SK-N-SH (cell line): ENCODE measurements around the gene CD96. TPM values are rescaled to one million over a fixed set of nuclear protein-coding genes. Genes with fewer than 3 reads are reported as not detected.
"Not testable (repeated sequence)": the region's sequence is repeated elsewhere in the genome, so short reads cannot be mapped to it uniquely, and the experiment has no call there.

Experiments used
- CTCF ChIA-PET: fragments of 300-600, 350-600 bp; formaldehyde crosslinking; extraction: SDS; loops from one replicate; lab custom pipeline; 2021; lab: Yijun Ruan, JAX
- POLR2A ChIA-PET: fragments of 350-600 bp; sonication (Branson Sonifier 250); formaldehyde crosslinking; extraction: SDS; loops from one replicate; lab custom pipeline; 2020; ENCODE audit warnings: antibody characterized with exemption, inconsistent platforms; lab: Yijun Ruan, JAX
- DNase-seq: peaks from one replicate; pipeline ENCODE4 v3.0.0; 2012
- H2AFZ ChIP-seq: fragments of 200-600 bp; sonication (generic); 2 replicates; pipeline ENCODE4 v1.8.1; 2016; ENCODE audit warnings: antibody characterized with exemption, mild to moderate bottlenecking, low read depth
- H3F3A ChIP-seq: fragments of 200-600 bp; sonication (generic); replicated peaks from 2 replicates; pipeline ENCODE3; 2016; ENCODE audit warnings: antibody characterized with exemption, mild to moderate bottlenecking; ENCODE audit not compliant: insufficient read depth
- H3K27ac ChIP-seq, 2 experiments: fragments of 200-500 bp in 1 of 2; fragments of 200-600 bp in 1 of 2; sonication (Bioruptor generic) in 1 of 2; sonication (generic), shearing (Covaris generic) in 1 of 2; 2 replicates each; pipeline versions ENCODE4 v1.5.1 to v1.6.1; 2014 to 2016; ENCODE audit warnings: low read depth in 2 of 2, inconsistent platforms in 1 of 2, low read length in 1 of 2, mild to moderate bottlenecking in 1 of 2, mixed read lengths in 1 of 2
- H3K27me3 ChIP-seq: fragments of 200-600 bp; sonication (generic), shearing (Covaris generic); 2 replicates; pipeline ENCODE4 v1.6.1; 2016; ENCODE audit warnings: mixed run types; ENCODE audit not compliant: insufficient read depth
- H3K36me3 ChIP-seq, 2 experiments: fragments of 200-500 bp in 1 of 2; fragments of 200-600 bp in 1 of 2; sonication (Bioruptor generic) in 1 of 2; sonication (generic) in 1 of 2; replicated peaks in 1 of 2; 2 replicates each; pipeline versions ENCODE3 to v1.5.1; 2014 to 2016; ENCODE audit warnings: low read length in 1 of 2, mild to moderate bottlenecking in 1 of 2; ENCODE audit not compliant: insufficient read depth in 2 of 2, control insufficient read depth in 1 of 2
- H3K4me1 ChIP-seq, 2 experiments: fragments of 200-500 bp in 1 of 2; fragments of 200-600 bp in 1 of 2; sonication (Bioruptor generic) in 1 of 2; sonication (generic), shearing (Covaris generic) in 1 of 2; 2 replicates each; pipeline versions ENCODE4 v1.5.1 to v1.6.1; 2014 to 2016; ENCODE audit warnings: low read depth in 1 of 2, low read length in 1 of 2, mixed run types in 1 of 2; ENCODE audit not compliant: insufficient read depth in 2 of 2, control insufficient read depth in 1 of 2
- H3K4me2 ChIP-seq: fragments of 200-600 bp; sonication (generic), shearing (Covaris generic); 2 replicates; pipeline ENCODE4 v1.6.1; 2017; ENCODE audit warnings: mixed run types
- H3K4me3 ChIP-seq, 2 experiments: fragments of 200-500 bp in 1 of 2; fragments of 200-600 bp in 1 of 2; sonication (Bioruptor generic) in 1 of 2; sonication (generic), shearing (Covaris generic) in 1 of 2; 2 replicates each; pipeline versions ENCODE4 v1.5.1 to v1.8.1; 2014 to 2016; ENCODE audit warnings: low read depth in 2 of 2, inconsistent platforms in 1 of 2, low read length in 1 of 2, mild to moderate bottlenecking in 1 of 2, mixed read lengths in 1 of 2, moderate library complexity in 1 of 2
- H3K79me2 ChIP-seq: fragments of 200-600 bp; sonication (generic); 2 replicates; pipeline ENCODE4 v1.8.1; 2017; ENCODE audit warnings: mild to moderate bottlenecking; ENCODE audit not compliant: insufficient read depth
- H3K9ac ChIP-seq: fragments of 200-600 bp; sonication (generic); 2 replicates; pipeline ENCODE4 v1.6.1; 2017; ENCODE audit warnings: mixed run types
- H3K9me2 ChIP-seq: fragments of 200-600 bp; sonication (generic); 2 replicates; pipeline ENCODE4 v1.6.1; 2017; ENCODE audit warnings: mixed run types
- H3K9me3 ChIP-seq: fragments of 200-600 bp; sonication (generic); 2 replicates; pipeline ENCODE4 v1.6.1; 2017; ENCODE audit warnings: mixed run types, mild to moderate bottlenecking, moderate library complexity
- H4K20me1 ChIP-seq: fragments of 200-600 bp; sonication (generic); 2 replicates; pipeline ENCODE4 v1.6.1; 2017; ENCODE audit warnings: mild to moderate bottlenecking, mixed run types; ENCODE audit not compliant: insufficient read depth
- GATA2 ChIP-seq: sonication (generic); formaldehyde crosslinking; IDR thresholded peaks from 2 replicates; pipeline ENCODE4 v1.5.0; 2020; ENCODE audit warnings: mild to moderate bottlenecking, missing genetic modification reagents
- JUND ChIP-seq: IDR thresholded peaks from 2 replicates; pipeline ENCODE4 v1.4.0; 2012
- NRF1 ChIP-seq: IDR thresholded peaks from 2 replicates; pipeline ENCODE4 v1.6.1; 2012; ENCODE audit warnings: low read depth, mild to moderate bottlenecking, low read length
- POLR2AphosphoS5 ChIP-seq: IDR thresholded peaks from 2 replicates; pipeline ENCODE4 v1.6.1; 2012; ENCODE audit warnings: low read depth, low read length
- RFX5 ChIP-seq: IDR thresholded peaks from 2 replicates; pipeline ENCODE4 v1.6.1; 2012; ENCODE audit warnings: mild to moderate bottlenecking, improper control_type of control experiment, low read length
- TEAD4 ChIP-seq: IDR thresholded peaks from 2 replicates; pipeline ENCODE4 v1.4.0; 2012; ENCODE audit warnings: mild to moderate bottlenecking, borderline replicate concordance; ENCODE audit not compliant: insufficient read depth
- WGBS: methylation state at CpG from one replicate; pipeline ENCODE4 v1.1.6; 2017; ENCODE audit warnings: low lambda C conversion rate; 5-methylcytosine and 5-hydroxymethylcytosine counted together
- polyA plus RNA-seq, 3 experiments: library from polyadenylated mRNA; depleted of rRNA; stranded (reverse); fragments of >200 nt; gene quantifications; 2 replicates each; pipeline ENCODE4 v1.2.3, GENCODE V29; 2012
- TF ChIP-seq, protein P1 (sequence below): fragments of 150-350 bp; IDR thresholded peaks from 2 replicates; pipeline ENCODE4 v1.6.1; 2016; ENCODE audit warnings: mild to moderate bottlenecking, low read depth, low read length
- TF ChIP-seq, protein P2 (sequence below): IDR thresholded peaks from 2 replicates; pipeline ENCODE4 v1.4.0; 2012; ENCODE audit warnings: low read depth
- TF ChIP-seq, protein P3 (sequence below): IDR thresholded peaks from 2 replicates; pipeline ENCODE4 v1.4.0; 2012; ENCODE audit warnings: low read depth, borderline replicate concordance
- TF ChIP-seq, protein P4 (sequence below): fragments of 200-600 bp; sonication (generic); IDR thresholded peaks from 2 replicates; pipeline ENCODE4 v1.6.1; 2017; ENCODE audit warnings: antibody characterized with exemption, mild to moderate bottlenecking, moderate library complexity
- TF ChIP-seq, protein P5 (sequence below): IDR thresholded peaks from 2 replicates; pipeline ENCODE4 v1.6.1; 2012; ENCODE audit warnings: mild to moderate bottlenecking, low read depth, low read length, moderate library complexity

The CD96 gene
- polyA plus RNA-seq, 1 of the 3 experiments (the other 2 are of a cell fraction): 0.02 TPM

DNA sequence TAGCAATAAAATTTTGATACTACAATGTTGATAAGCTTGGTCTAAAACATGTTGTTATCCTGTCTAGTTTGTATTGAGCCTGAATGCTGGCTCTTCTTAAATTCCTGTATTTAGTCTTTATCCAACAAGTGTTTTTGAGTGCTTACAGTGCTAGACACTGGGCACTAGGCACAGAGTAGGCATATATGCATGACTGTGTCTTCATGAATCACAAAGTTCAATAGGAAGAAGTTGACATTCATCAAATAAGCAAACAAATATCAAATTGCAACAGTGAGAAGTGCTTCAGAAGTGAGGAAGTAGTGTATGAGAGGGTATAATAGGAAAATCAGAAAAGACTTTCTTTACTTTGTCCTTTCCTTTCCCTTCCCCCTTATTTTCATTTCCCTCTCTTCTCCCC is 6.8 kb downstream of the CD96 start:
- Histone ChIP-seq H3K9ac (no peak overlapping the region), H3K9me2 (no peaks in the 10 kb centered on the region), H3K9me3 (no peaks in the 10 kb centered on the region), H3K4me1 (no peaks in the 10 kb centered on the region), H3K27ac (no peak overlapping the region), H3K27me3 (no peaks in the 10 kb centered on the region), H3F3A (no peaks in the 10 kb centered on the region), H3K4me3 (no peak overlapping the region), H2AFZ (no peak overlapping the region), H3K79me2 (no peaks in the 10 kb centered on the region), H3K36me3 (peaks cover 0 to 3% of the 10 kb centered on the region in 2 experiments), H4K20me1 (no peaks in the 10 kb centered on the region), H3K4me2 (no peak overlapping the region)
- ChIA-PET POLR2A (no interaction called here), CTCF (no interaction called here)
- DNase-seq: no peak
- TF ChIP-seq, protein P1, sequence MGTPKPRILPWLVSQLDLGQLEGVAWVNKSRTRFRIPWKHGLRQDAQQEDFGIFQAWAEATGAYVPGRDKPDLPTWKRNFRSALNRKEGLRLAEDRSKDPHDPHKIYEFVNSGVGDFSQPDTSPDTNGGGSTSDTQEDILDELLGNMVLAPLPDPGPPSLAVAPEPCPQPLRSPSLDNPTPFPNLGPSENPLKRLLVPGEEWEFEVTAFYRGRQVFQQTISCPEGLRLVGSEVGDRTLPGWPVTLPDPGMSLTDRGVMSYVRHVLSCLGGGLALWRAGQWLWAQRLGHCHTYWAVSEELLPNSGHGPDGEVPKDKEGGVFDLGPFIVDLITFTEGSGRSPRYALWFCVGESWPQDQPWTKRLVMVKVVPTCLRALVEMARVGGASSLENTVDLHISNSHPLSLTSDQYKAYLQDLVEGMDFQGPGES: no peak
- TF ChIP-seq, protein P2, sequence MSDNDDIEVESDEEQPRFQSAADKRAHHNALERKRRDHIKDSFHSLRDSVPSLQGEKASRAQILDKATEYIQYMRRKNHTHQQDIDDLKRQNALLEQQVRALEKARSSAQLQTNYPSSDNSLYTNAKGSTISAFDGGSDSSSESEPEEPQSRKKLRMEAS: no peak
- TF ChIP-seq, protein P3, sequence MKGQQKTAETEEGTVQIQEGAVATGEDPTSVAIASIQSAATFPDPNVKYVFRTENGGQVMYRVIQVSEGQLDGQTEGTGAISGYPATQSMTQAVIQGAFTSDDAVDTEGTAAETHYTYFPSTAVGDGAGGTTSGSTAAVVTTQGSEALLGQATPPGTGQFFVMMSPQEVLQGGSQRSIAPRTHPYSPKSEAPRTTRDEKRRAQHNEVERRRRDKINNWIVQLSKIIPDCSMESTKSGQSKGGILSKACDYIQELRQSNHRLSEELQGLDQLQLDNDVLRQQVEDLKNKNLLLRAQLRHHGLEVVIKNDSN: no peak
- no peak for TF ChIP-seq RFX5
- TF ChIP-seq, protein P4, sequence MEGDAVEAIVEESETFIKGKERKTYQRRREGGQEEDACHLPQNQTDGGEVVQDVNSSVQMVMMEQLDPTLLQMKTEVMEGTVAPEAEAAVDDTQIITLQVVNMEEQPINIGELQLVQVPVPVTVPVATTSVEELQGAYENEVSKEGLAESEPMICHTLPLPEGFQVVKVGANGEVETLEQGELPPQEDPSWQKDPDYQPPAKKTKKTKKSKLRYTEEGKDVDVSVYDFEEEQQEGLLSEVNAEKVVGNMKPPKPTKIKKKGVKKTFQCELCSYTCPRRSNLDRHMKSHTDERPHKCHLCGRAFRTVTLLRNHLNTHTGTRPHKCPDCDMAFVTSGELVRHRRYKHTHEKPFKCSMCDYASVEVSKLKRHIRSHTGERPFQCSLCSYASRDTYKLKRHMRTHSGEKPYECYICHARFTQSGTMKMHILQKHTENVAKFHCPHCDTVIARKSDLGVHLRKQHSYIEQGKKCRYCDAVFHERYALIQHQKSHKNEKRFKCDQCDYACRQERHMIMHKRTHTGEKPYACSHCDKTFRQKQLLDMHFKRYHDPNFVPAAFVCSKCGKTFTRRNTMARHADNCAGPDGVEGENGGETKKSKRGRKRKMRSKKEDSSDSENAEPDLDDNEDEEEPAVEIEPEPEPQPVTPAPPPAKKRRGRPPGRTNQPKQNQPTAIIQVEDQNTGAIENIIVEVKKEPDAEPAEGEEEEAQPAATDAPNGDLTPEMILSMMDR: no peak
- TF ChIP-seq JUND: no peak
- TF ChIP-seq, protein P5, sequence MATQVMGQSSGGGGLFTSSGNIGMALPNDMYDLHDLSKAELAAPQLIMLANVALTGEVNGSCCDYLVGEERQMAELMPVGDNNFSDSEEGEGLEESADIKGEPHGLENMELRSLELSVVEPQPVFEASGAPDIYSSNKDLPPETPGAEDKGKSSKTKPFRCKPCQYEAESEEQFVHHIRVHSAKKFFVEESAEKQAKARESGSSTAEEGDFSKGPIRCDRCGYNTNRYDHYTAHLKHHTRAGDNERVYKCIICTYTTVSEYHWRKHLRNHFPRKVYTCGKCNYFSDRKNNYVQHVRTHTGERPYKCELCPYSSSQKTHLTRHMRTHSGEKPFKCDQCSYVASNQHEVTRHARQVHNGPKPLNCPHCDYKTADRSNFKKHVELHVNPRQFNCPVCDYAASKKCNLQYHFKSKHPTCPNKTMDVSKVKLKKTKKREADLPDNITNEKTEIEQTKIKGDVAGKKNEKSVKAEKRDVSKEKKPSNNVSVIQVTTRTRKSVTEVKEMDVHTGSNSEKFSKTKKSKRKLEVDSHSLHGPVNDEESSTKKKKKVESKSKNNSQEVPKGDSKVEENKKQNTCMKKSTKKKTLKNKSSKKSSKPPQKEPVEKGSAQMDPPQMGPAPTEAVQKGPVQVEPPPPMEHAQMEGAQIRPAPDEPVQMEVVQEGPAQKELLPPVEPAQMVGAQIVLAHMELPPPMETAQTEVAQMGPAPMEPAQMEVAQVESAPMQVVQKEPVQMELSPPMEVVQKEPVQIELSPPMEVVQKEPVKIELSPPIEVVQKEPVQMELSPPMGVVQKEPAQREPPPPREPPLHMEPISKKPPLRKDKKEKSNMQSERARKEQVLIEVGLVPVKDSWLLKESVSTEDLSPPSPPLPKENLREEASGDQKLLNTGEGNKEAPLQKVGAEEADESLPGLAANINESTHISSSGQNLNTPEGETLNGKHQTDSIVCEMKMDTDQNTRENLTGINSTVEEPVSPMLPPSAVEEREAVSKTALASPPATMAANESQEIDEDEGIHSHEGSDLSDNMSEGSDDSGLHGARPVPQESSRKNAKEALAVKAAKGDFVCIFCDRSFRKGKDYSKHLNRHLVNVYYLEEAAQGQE: no peak
- TF ChIP-seq TEAD4: no peak
- no peak for TF ChIP-seq POLR2AphosphoS5
- TF ChIP-seq NRF1: no peak
- TF ChIP-seq GATA2 (CRISPR knock-in tag): no peak

DNA sequence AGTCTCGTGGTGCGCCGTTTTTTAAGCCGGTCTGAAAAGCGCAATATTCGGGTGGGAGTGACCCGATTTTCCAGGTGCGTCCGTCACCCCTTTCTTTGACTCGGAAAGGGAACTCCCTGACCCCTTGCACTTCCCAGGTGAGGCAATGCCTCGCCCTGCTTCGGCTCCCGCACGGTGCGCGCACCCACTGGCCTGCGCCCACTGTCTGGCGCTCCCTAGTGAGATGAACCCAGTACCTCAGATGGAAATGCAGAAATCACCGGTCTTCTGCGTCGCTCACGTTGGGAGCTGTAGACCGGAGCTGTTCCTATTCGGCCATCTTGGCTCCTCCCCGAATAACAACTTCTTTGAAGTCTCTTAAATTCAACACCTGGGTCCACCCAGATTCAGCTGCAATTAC is 19.9 kb downstream of the CD96 start:
- not testable (repeated sequence) for H2AFZ ChIP-seq
- 90% methylated on average over 9 of the region's 25 CpGs for WGBS

More for the DNA sequence above, 19.9 kb downstream of the CD96 start:
- H3K27me3 ChIP-seq, H3F3A ChIP-seq, H3K9me3 ChIP-seq, H3K4me3 ChIP-seq, H3K9me2 ChIP-seq, H3K79me2 ChIP-seq, H3K27ac ChIP-seq, H4K20me1 ChIP-seq, H3K4me2 ChIP-seq, H3K4me1 ChIP-seq, CTCF ChIA-PET, DNase-seq, POLR2A ChIA-PET, H3K9ac ChIP-seq, H3K36me3 ChIP-seq: not testable (repeated sequence)
